Activated B cell treated with CpG ODN at 0.5 μM for 24 hours (primary cell): ENCODE results near the gene TSKU. TPM values are rescaled to one million over a fixed set of nuclear protein-coding genes. Genes with fewer than 3 reads are reported as not detected.

Experiments
- ATAC-seq: fragments of 200-7000 bp; cut with Tn5 transposase; one replicate; pipeline ENCODE4 v1.10.0; 2021; ENCODE audit warnings: low read depth, mild to moderate bottlenecking, moderate library complexity
- CTCF ChIA-PET: fragments of 350-600 bp; sonication (Branson Sonifier 250); formaldehyde crosslinking; loops from one replicate; lab custom pipeline; 2021; ENCODE audit warnings: antibody characterized with exemption; lab: Charles Lee
- POLR2A ChIA-PET: fragments of 350-600 bp; sonication (Branson Sonifier 250); formaldehyde crosslinking; loops from one replicate; lab custom pipeline; 2021; ENCODE audit warnings: antibody characterized with exemption; lab: Charles Lee
- DNase-seq: peaks from one replicate; pipeline ENCODE4 v3.0.0; 2022
- H3K27ac Mint-ChIP-seq: one replicate; pipeline ENCODE4 v1.8.0; 2020; ENCODE audit warnings: mixed read lengths
- H3K27me3 Mint-ChIP-seq: one replicate; pipeline ENCODE4 v1.8.0; 2021; ENCODE audit warnings: mixed read lengths
- H3K36me3 Mint-ChIP-seq: one replicate; pipeline ENCODE4 v1.8.0; 2021; ENCODE audit warnings: low read depth, mixed read lengths
- H3K4me1 Mint-ChIP-seq: one replicate; pipeline ENCODE4 v1.8.0; 2021; ENCODE audit warnings: mixed read lengths
- H3K4me3 Mint-ChIP-seq: one replicate; pipeline ENCODE4 v1.8.0; 2020; ENCODE audit warnings: mild to moderate bottlenecking, mixed read lengths
- H3K9me3 Mint-ChIP-seq: one replicate; pipeline ENCODE4 v1.8.0; 2020; ENCODE audit warnings: mixed read lengths
- CTCF ChIP-seq: fragments of 200-600 bp; IDR thresholded peaks from one replicate; pipeline ENCODE4 v1.8.0; 2022; ENCODE audit warnings: antibody characterized with exemption, mild to moderate bottlenecking
- intact Hi-C: fragments of 100-400 bp; cut with micrococcal nuclease; formaldehyde crosslinking; loops from one replicate; pipeline ENCODE4 v1.15.1; 2024
- total RNA-seq: library from RNA; stranded (reverse); gene quantifications from 2 replicates; pipeline ENCODE4 v1.2.3, GENCODE V29; 2022

The TSKU gene
- total RNA-seq, 1 donor from 2014 or later, result not detected

- intact Hi-C loops, result no loop called here
- Mint-ChIP-seq H3K27me3 (peaks cover 13% of the 10 kb centered on the region), H3K4me1 (no peaks in the 10 kb centered on the region), H3K36me3 (no peaks in the 10 kb centered on the region), H3K27ac (no peak overlapping the region), H3K9me3 (no peaks in the 10 kb centered on the region), H3K4me3 (no peak overlapping the region)
- ChIA-PET POLR2A (no interaction called here), CTCF (no interaction called here)
- no peak for TF ChIP-seq CTCF
- ATAC-seq (no peak), DNase-seq (no peak)
These were observed 54.8 kb downstream of the TSKU start for GRCh38 chr11:76837696-76838677.

DNA sequence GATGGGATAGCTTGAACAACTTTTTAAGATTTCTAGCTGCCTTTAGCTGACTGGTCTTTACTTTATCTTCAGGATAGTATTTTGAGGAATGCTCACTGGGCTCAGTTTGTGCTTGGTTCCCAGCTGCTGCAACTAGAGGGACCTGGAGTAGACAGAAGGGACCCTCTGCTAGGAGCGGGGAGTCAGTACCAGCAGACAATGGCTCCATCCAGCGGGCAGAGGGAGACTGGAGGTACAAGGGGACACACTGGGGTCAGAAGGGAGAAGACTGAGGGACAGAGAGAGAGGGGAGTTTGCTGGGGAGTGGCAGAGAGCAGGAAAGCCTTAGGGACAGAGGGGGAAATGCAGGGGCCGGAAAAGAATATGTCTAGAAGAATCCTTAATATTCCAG, 55.5 kb downstream of the TSKU start:
- Mint-ChIP-seq H3K4me1 (no peaks in the 10 kb centered on the region), H3K36me3 (no peaks in the 10 kb centered on the region), H3K27ac (no peak overlapping the region), H3K9me3 (no peaks in the 10 kb centered on the region), H3K27me3 (peaks cover 17% of the 10 kb centered on the region), H3K4me3 (no peak overlapping the region)
- ChIA-PET CTCF (no interaction called here), POLR2A (no interaction called here)
- DNase-seq (no peak), ATAC-seq (no peak)
- no peak for TF ChIP-seq CTCF
- intact Hi-C loops, result no loop called here

DNA sequence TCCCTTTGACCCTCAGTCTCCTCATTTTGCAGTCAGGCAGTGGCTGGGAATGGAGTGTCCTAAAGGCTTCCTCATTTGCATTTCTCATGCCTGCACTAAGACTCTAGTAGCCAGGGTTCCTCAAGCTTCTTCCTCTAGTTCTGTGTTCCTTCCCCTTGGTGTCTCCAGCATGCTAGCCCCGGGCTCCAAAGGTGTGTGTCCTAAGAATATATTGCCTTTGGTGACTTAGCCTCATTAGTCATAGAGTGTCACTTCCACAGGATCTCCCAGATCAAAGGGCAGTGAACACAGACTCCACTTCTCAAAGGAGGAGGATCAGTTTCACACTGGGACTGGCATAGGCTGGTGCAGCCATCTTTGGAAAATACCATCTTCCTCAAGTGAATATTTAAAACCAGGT, 56.2 kb downstream of the TSKU start:
- H3K4me3 Mint-ChIP-seq, result no peak overlapping the region
- no peaks in the 10 kb centered on the region for H3K4me1 Mint-ChIP-seq
- no peak for DNase-seq
- no peak overlapping the region for H3K27ac Mint-ChIP-seq
- peaks cover 19% of the 10 kb centered on the region for H3K27me3 Mint-ChIP-seq
- ChIA-PET CTCF (no interaction called here), POLR2A (no interaction called here)
- intact Hi-C loops, result no loop called here
- ATAC-seq, result no peak
- H3K9me3 Mint-ChIP-seq, result no peaks in the 10 kb centered on the region
- H3K36me3 Mint-ChIP-seq, result no peaks in the 10 kb centered on the region
- no peak for TF ChIP-seq CTCF

DNA sequence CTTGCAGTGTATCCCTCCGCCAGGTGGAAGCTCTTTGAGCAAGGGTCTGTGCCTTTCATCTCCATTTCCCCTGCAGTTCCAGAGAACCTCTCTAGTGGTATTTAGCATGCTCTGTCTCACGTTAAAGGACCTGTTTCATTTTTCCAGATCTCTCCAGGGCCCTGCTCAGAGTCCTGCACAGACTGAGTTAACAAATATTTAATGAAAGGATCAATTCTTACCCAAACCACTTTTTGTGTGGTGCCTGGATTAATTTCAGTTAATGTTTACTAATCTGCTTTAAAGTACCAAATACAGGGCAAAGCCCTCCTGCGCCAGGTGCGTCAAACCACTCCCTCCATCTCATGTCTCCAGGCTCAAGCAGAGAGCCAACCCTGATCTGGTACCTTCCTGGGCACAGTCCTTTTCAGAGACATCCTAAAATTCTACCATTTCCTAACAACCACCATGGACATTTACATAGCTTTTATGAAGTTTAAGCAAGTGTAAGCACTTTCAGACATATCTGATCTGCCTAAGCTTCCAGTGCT, 58.8 kb downstream of the TSKU start:
- Mint-ChIP-seq H3K36me3 (no peaks in the 10 kb centered on the region), H3K9me3 (no peaks in the 10 kb centered on the region)
- intact Hi-C loops, result no loop called here

More for the DNA sequence above, 58.8 kb downstream of the TSKU start:
- ATAC-seq (no peak), DNase-seq (no peak)
- ChIA-PET CTCF (no interaction called here), POLR2A (no interaction called here)
- Mint-ChIP-seq H3K4me3 (no peak overlapping the region), H3K27ac (no peak overlapping the region), H3K27me3 (peaks cover 23% of the 10 kb centered on the region), H3K4me1 (no peaks in the 10 kb centered on the region)
- no peak for TF ChIP-seq CTCF
